BLaER1 (cell line): ENCODE data around the gene CHRNG.

Experiments used
- H3K27ac ChIP-seq: shearing (Covaris generic); formaldehyde crosslinking; 2 replicates; pipeline ENCODE4 v1.8.1; 2022
- H3K27me3 ChIP-seq: shearing (Covaris generic); formaldehyde crosslinking; 2 replicates; pipeline ENCODE4 v1.8.1; 2022
- H3K36me3 ChIP-seq: shearing (Covaris generic); formaldehyde crosslinking; 2 replicates; pipeline ENCODE4 v1.8.1; 2022
- H3K4me1 ChIP-seq: shearing (Covaris generic); formaldehyde crosslinking; 2 replicates; pipeline ENCODE4 v1.8.1; 2022
- H3K4me2 ChIP-seq: shearing (Covaris generic); formaldehyde crosslinking; 2 replicates; pipeline ENCODE4 v1.8.1; 2022
- H3K4me3 ChIP-seq: shearing (Covaris generic); formaldehyde crosslinking; 2 replicates; pipeline ENCODE4 v1.8.1; 2022
- H3K9ac ChIP-seq: shearing (Covaris generic); formaldehyde crosslinking; 2 replicates; pipeline ENCODE4 v1.8.1; 2022
- H3K9me3 ChIP-seq: shearing (Covaris generic); formaldehyde crosslinking; 2 replicates; pipeline ENCODE4 v1.8.1; 2022
- H4K20me1 ChIP-seq: shearing (Covaris generic); formaldehyde crosslinking; 2 replicates; pipeline ENCODE4 v1.8.1; 2022
- Cebpa-rat ChIP-seq: shearing (Covaris generic); IDR thresholded peaks from 2 replicates; pipeline ENCODE4 v1.8.1; 2022

The CHRNG gene

GRCh38 chr2:232495292-232495691 lies 44.2 kb upstream of the CHRNG start:
- Histone ChIP-seq H3K4me1 (no peaks in the 10 kb centered on the region), H3K9ac (no peak overlapping the region), H3K4me2 (no peak overlapping the region), H4K20me1 (no peaks in the 10 kb centered on the region; the same call in 1 of the 2 replicates), H3K36me3 (no peaks in the 10 kb centered on the region), H3K4me3 (no peak overlapping the region), H3K9me3 (no peaks in the 10 kb centered on the region), H3K27me3 (peaks cover 1% of the 10 kb centered on the region; the same call in 1 of the 2 replicates), H3K27ac (no peak overlapping the region)
- no peak for TF ChIP-seq Cebpa-rat

- H4K20me1 ChIP-seq, result no peaks in the 10 kb centered on the region
- no peak overlapping the region for H3K4me3 ChIP-seq
- H3K9ac ChIP-seq, result no peak overlapping the region
- no peaks in the 10 kb centered on the region for H3K9me3 ChIP-seq
- H3K4me1 ChIP-seq, result no peaks in the 10 kb centered on the region
- no peak overlapping the region for H3K27ac ChIP-seq
- peaks cover 9% of the 10 kb centered on the region for H3K27me3 ChIP-seq
- no peak for TF ChIP-seq Cebpa-rat
- H3K4me2 ChIP-seq, result no peak overlapping the region
- H3K36me3 ChIP-seq, result no peaks in the 10 kb centered on the region
Observed at GRCh38 chr2:232496501-232497270, 42.8 kb upstream of the CHRNG start.

- H3K4me2 ChIP-seq, result no peak overlapping the region
- no peaks in the 10 kb centered on the region for H4K20me1 ChIP-seq
- H3K4me1 ChIP-seq, result peaks cover 2% of the 10 kb centered on the region
- TF ChIP-seq Cebpa-rat, result no peak
- H3K36me3 ChIP-seq, result no peaks in the 10 kb centered on the region
- H3K9ac ChIP-seq, result no peak overlapping the region
- no peak overlapping the region for H3K27ac ChIP-seq
- no peaks in the 10 kb centered on the region for H3K9me3 ChIP-seq
- no peak overlapping the region for H3K4me3 ChIP-seq
- peaks cover 15% of the 10 kb centered on the region for H3K27me3 ChIP-seq
Observed at GRCh38 chr2:232497348-232497747, 42.1 kb upstream of the CHRNG start.

GRCh38 chr2:232498452-232498851 lies 41.0 kb upstream of the CHRNG start:
- peaks cover 26% of the 10 kb centered on the region for H3K27me3 ChIP-seq
- H3K4me3 ChIP-seq, result no peak overlapping the region
- H3K9ac ChIP-seq, result no peak overlapping the region
- no peaks in the 10 kb centered on the region for H4K20me1 ChIP-seq
- H3K4me1 ChIP-seq, result peaks cover 11% of the 10 kb centered on the region
- TF ChIP-seq Cebpa-rat, result no peak
- H3K27ac ChIP-seq, result no peak overlapping the region
- H3K9me3 ChIP-seq, result no peaks in the 10 kb centered on the region
- H3K36me3 ChIP-seq, result no peaks in the 10 kb centered on the region
- no peak overlapping the region for H3K4me2 ChIP-seq

- no peaks in the 10 kb centered on the region; the same call in 1 of the 2 replicates for H4K20me1 ChIP-seq
- H3K4me2 ChIP-seq, result no peak overlapping the region
- no peaks in the 10 kb centered on the region for H3K36me3 ChIP-seq
- H3K9ac ChIP-seq, result no peak overlapping the region
- no peak overlapping the region for H3K27ac ChIP-seq
- TF ChIP-seq Cebpa-rat, result no peak
- H3K27me3 ChIP-seq, result peaks cover 55% of the 10 kb centered on the region
- peaks cover 18% of the 10 kb centered on the region for H3K4me1 ChIP-seq
- no peaks in the 10 kb centered on the region for H3K9me3 ChIP-seq
- no peak overlapping the region for H3K4me3 ChIP-seq
Observed at GRCh38 chr2:232501331-232501771, 38.1 kb upstream of the CHRNG start.

GRCh38 chr2:232501794-232502390 lies 37.6 kb upstream of the CHRNG start:
- H3K4me1 ChIP-seq, result peaks cover 18% of the 10 kb centered on the region
- peaks cover 4% of the 10 kb centered on the region; the same call in 1 of the 2 replicates for H4K20me1 ChIP-seq
- peaks cover 60% of the 10 kb centered on the region for H3K27me3 ChIP-seq
- no peak for TF ChIP-seq Cebpa-rat
- H3K27ac ChIP-seq, result no peak overlapping the region
- H3K4me2 ChIP-seq, result peak overlapping the region; percentile 65
- H3K4me3 ChIP-seq, result no peak overlapping the region
- no peaks in the 10 kb centered on the region for H3K36me3 ChIP-seq
- no peaks in the 10 kb centered on the region for H3K9me3 ChIP-seq
- H3K9ac ChIP-seq, result no peak overlapping the region

GRCh38 chr2:232502511-232502910 lies 37.0 kb upstream of the CHRNG start:
- Histone ChIP-seq H3K27ac (no peak overlapping the region), H3K36me3 (no peaks in the 10 kb centered on the region), H3K9ac (no peak overlapping the region), H3K4me1 (peaks cover 18% of the 10 kb centered on the region), H3K4me2 (peak overlapping the region; percentile 65), H4K20me1 (peaks cover 7% of the 10 kb centered on the region; the same call in 1 of the 2 replicates), H3K9me3 (no peaks in the 10 kb centered on the region), H3K27me3 (peaks cover 64% of the 10 kb centered on the region), H3K4me3 (no peak overlapping the region)
- TF ChIP-seq Cebpa-rat, result no peak

- Histone ChIP-seq H3K4me3 (no peak overlapping the region), H4K20me1 (peaks cover 7% of the 10 kb centered on the region; the same call in 1 of the 2 replicates), H3K9me3 (no peaks in the 10 kb centered on the region), H3K27ac (no peak overlapping the region), H3K4me1 (peaks cover 18% of the 10 kb centered on the region), H3K9ac (no peak overlapping the region), H3K36me3 (no peaks in the 10 kb centered on the region), H3K4me2 (peak overlapping the region; percentile 51), H3K27me3 (peaks cover 64% of the 10 kb centered on the region)
- TF ChIP-seq Cebpa-rat, result no peak
Observed at GRCh38 chr2:232502911-232503808, 36.3 kb upstream of the CHRNG start.

- no peak overlapping the region for H3K9ac ChIP-seq
- peaks cover 18% of the 10 kb centered on the region for H3K4me1 ChIP-seq
- peaks cover 64% of the 10 kb centered on the region for H3K27me3 ChIP-seq
- H3K9me3 ChIP-seq, result no peaks in the 10 kb centered on the region
- H3K4me2 ChIP-seq, result peak overlapping the region; percentile 51; the same call in 1 of the 2 replicates
- H4K20me1 ChIP-seq, result peaks cover 7% of the 10 kb centered on the region; the same call in 1 of the 2 replicates
- H3K36me3 ChIP-seq, result no peaks in the 10 kb centered on the region
- H3K27ac ChIP-seq, result no peak overlapping the region
- no peak for TF ChIP-seq Cebpa-rat
- no peak overlapping the region for H3K4me3 ChIP-seq
Observed at GRCh38 chr2:232503809-232504323, 35.6 kb upstream of the CHRNG start.
